ENCODE results near the gene RNF214. TPM values are rescaled to one million over a fixed set of nuclear protein-coding genes. Genes with fewer than 3 reads are reported as not detected.
A peak's percentile ranks its signal among the peaks of the same experiment; 100 is the strongest.

RNF214 gene
- total and polyA plus RNA-seq, 8 donors: 6.7 to 21.6 (median 11.0) TPM

DNA sequence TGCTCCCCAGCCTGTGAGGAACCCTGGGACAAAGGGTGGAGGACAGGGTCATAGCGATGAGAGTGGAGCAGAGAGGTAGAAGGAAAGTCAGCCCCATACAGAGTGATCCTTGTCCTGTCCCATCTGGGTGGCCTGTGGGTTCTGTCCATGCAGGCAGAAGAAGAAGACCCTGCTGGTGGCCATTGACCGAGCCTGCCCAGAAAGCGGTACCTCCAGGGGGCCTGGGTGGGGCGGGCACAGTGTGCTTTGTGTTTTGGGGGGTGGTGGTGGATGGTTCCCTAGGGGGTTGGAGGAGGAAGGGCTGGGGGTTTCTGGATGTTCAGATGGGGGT is 46.1 kb upstream of the RNF214 start:
- WGBS, 5 donors: 93 to 100% (median 95%) methylated on average over 4 of the region's 4 CpGs
- peak in 1 of 2 donors; percentile 2 for DNase-seq
- peak overlapping the region; percentile 60 to 99 (median 75) for H3K27ac ChIP-seq

DNA sequence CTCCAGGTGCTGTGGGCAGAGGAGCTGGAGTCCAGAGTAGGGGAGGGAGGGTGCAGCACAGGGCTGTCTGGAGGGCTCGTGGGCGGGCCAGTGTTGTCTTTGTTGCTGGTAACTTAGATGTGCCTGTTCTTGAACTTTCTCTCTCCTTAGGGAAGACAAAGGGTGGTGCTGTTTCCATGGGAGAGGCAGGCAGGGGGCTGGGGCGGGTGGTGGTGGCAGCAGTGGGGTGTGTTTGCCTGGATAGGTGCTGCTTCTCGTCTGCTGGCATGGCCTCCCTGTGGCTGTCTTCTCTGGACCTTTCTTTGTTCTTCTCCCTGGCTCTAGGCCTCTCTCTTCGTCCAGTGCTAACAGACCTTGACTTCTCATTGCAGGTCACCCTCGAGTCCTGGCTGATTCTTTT is 45.5 kb upstream of the RNF214 start:
- Histone ChIP-seq H3K27me3 (no peaks in the 10 kb centered on the region), H3K9me3 (no peaks in the 10 kb centered on the region), H3K4me3 (no peak overlapping the region), H3K4me1 (peaks cover 37 to 73% (median 55%) of the 10 kb centered on the region in 4 donors), H3K27ac (peak overlapping the region in 4 of 5 donors; percentile 2 to 99 (median 78)), H3K36me3 (peaks cover 63 to 94% (median 81%) of the 10 kb centered on the region in 4 donors)
- no peak for TF ChIP-seq EP300 (IDR thresholded peaks at IDR 0.05)
- TF ChIP-seq POLR2A (IDR thresholded peaks at IDR 0.05): no peak
- TF ChIP-seq, protein P1, sequence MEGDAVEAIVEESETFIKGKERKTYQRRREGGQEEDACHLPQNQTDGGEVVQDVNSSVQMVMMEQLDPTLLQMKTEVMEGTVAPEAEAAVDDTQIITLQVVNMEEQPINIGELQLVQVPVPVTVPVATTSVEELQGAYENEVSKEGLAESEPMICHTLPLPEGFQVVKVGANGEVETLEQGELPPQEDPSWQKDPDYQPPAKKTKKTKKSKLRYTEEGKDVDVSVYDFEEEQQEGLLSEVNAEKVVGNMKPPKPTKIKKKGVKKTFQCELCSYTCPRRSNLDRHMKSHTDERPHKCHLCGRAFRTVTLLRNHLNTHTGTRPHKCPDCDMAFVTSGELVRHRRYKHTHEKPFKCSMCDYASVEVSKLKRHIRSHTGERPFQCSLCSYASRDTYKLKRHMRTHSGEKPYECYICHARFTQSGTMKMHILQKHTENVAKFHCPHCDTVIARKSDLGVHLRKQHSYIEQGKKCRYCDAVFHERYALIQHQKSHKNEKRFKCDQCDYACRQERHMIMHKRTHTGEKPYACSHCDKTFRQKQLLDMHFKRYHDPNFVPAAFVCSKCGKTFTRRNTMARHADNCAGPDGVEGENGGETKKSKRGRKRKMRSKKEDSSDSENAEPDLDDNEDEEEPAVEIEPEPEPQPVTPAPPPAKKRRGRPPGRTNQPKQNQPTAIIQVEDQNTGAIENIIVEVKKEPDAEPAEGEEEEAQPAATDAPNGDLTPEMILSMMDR (IDR thresholded peaks at IDR 0.05): no peak
- no peak for TF ChIP-seq POLR2AphosphoS5 (IDR thresholded peaks at IDR 0.05)
- 26 to 71% (median 49%) methylated on average over 4 to 6 of the region's 6 CpGs for WGBS, 5 donors
- peak in 1 of 2 donors; percentile 26 for DNase-seq
- intact Hi-C loops (cut with DNase I; ENCODE audit: low total_unique reads): loop anchor here (5.0 kb wide), 1 partner anchor 40 kb away; no protein-coding TSS in a partner anchor

More for the DNA sequence above, 46.1 kb upstream of the RNF214 start:
- no peak overlapping the region for H3K4me3 ChIP-seq
- H3K9me3 ChIP-seq: no peaks in the 10 kb centered on the region
- TF ChIP-seq, protein P1 (IDR thresholded peaks at IDR 0.05): no peak
- TF ChIP-seq POLR2AphosphoS5 (IDR thresholded peaks at IDR 0.05) (no peak), POLR2A (IDR thresholded peaks at IDR 0.05) (no peak), EP300 (IDR thresholded peaks at IDR 0.05) (no peak)
- peaks cover 62 to 94% (median 80%) of the 10 kb centered on the region in 4 donors for H3K36me3 ChIP-seq
- intact Hi-C loops (cut with DNase I; ENCODE audit: low total_unique reads): loop anchor here (5.0 kb wide), 1 partner anchor 41 kb away; no protein-coding TSS in a partner anchor
- H3K27me3 ChIP-seq: no peaks in the 10 kb centered on the region
- H3K4me1 ChIP-seq: peaks cover 43 to 76% (median 61%) of the 10 kb centered on the region in 4 donors

DNA sequence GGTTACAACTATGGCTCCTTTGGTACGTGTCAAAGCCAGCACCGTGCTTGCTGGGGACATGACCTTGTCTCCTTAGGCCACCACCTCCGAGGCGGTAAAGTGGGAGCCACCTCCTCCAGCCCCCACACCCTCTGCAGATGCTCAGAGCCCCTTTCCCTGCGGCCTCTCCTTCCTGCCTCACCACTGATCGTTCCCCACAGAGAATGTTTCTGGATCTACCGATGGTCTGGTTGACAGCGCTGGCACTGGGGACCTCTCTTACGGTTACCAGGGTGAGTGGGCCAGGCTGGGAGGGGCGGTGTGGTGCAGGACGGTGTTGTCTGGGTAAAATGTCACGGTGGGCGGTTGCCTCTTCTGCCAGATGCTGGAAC is 45.1 kb upstream of the RNF214 start:
- TF ChIP-seq EP300 (IDR thresholded peaks at IDR 0.05): no peak
- TF ChIP-seq POLR2AphosphoS5 (IDR thresholded peaks at IDR 0.05): no peak
- TF ChIP-seq, protein P1 (IDR thresholded peaks at IDR 0.05): no peak
- TF ChIP-seq POLR2A (IDR thresholded peaks at IDR 0.05): no peak
- no peak overlapping the region for H3K4me3 ChIP-seq
- DNase-seq: peak in 1 of 2 donors; percentile 25
- no peaks in the 10 kb centered on the region for H3K9me3 ChIP-seq
- peaks cover 63 to 94% (median 81%) of the 10 kb centered on the region in 4 donors for H3K36me3 ChIP-seq
- H3K27me3 ChIP-seq: no peaks in the 10 kb centered on the region
- 73 to 85% (median 77%) methylated on average over 13 of the region's 13 CpGs for WGBS, 5 donors
- intact Hi-C loops (cut with DNase I; ENCODE audit: low total_unique reads): loop anchor here (5.0 kb wide), 1 partner anchor 40 kb away; no protein-coding TSS in a partner anchor
- peaks cover 33 to 71% (median 52%) of the 10 kb centered on the region in 4 donors for H3K4me1 ChIP-seq
- peak overlapping the region in 4 of 5 donors; percentile 2 to 99 (median 78) for H3K27ac ChIP-seq

DNA sequence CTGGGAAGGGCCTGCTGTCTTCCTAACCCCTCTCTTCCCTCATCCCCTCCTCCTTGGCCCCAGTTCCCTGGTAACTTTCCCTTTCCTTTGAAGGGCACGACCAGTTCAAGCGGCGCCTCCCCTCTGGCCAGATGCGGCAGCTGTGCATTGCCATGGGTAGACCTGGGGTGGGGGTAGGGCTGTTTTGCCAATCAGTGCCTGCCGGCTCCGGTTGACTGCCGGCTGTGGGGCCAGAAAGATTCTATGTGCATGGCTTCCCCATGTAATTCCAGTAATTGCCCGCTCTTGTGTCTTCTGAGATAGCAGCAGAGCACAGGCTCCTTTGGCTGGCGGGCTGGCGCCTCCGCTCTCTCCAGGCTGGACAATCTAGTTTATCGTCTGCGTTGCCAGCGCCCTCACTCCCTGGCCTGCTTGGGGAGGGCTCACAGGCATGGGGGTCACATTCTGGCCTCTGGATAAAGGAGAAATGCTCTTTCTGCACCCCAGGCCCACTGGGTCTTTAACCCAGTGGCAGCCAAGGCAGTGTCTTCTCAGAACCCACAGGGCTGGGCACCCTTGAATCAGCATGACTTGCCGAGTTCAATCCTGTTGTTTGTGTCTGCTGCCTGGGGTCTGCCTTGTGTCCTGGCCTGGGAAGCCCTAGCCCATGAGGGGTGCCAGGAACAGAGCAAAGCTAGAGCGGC is 44.5 kb upstream of the RNF214 start:
- H3K9me3 ChIP-seq: no peaks in the 10 kb centered on the region
- H3K4me1 ChIP-seq: peaks cover 31 to 71% (median 49%) of the 10 kb centered on the region in 4 donors
- H3K27me3 ChIP-seq: no peaks in the 10 kb centered on the region
- peaks cover 64 to 94% (median 81%) of the 10 kb centered on the region in 4 donors for H3K36me3 ChIP-seq
- H3K4me3 ChIP-seq: no peak overlapping the region
- TF ChIP-seq, protein P1 (IDR thresholded peaks at IDR 0.05): no peak
- TF ChIP-seq POLR2A (IDR thresholded peaks at IDR 0.05) (no peak), POLR2AphosphoS5 (IDR thresholded peaks at IDR 0.05) (no peak), EP300 (IDR thresholded peaks at IDR 0.05) (no peak)
- intact Hi-C loops (cut with DNase I; ENCODE audit: low total_unique reads): loop anchor here (5.0 kb wide), 1 partner anchor 39 kb away; no protein-coding TSS in a partner anchor
- peak; percentile 9 to 30 for DNase-seq
- WGBS, 5 donors: 59 to 92% (median 67%) methylated on average over 16 of the region's 16 CpGs
- H3K27ac ChIP-seq: peak overlapping the region in 3 of 5 donors; percentile 60 to 99 (median 96)

All from stomach (tissue), 9 donors.